Measurements from ENCODE around the gene TIMM29. TPM values are rescaled to one million over a fixed set of nuclear protein-coding genes. Genes with fewer than 3 reads are reported as not detected.

Gene TIMM29
- total RNA-seq, 2 experiments from 2014 or later, result 27.3 to 28.3 TPM

GRCh38 chr19:10960314-10961072, 31.9 kb downstream of the TIMM29 start, which contains the start of gene SMARCA4:
Gene SMARCA4, plus strand, starts transcription at chr19:10961030. Its CDS starts 23,122 bp downstream, at chr19:10984152.
- intact Hi-C loops (cut with micrococcal nuclease; ENCODE audit: unreplicated experiment), result no loop called here
- Histone ChIP-seq H4K20me1 (ENCODE audit: insufficient read depth, low read length) (no peaks in the 10 kb centered on the region), H3K79me2 (ENCODE audit: insufficient read depth, low read depth, low read length) (peaks cover 53% of the 10 kb centered on the region), H3K4me1 (ENCODE audit: insufficient read depth, low read length, poor library complexity, severe bottlenecking) (peaks cover 36% of the 10 kb centered on the region), H2AFZ (ENCODE audit: low read length) (no peak within 1 kb of the TSS; the same call in 1 of the 2 replicates), H3K9me3 (ENCODE audit: low read length) (no peaks in the 10 kb centered on the region), H3K4me2 (ENCODE audit: low read length) (peak within 1 kb of the TSS; percentile 86), H3K9me2 (ENCODE audit: insufficient read depth, low read length) (no peaks in the 10 kb centered on the region), H3K36me3 (ENCODE audit: insufficient read depth, low read length) (peaks cover 32% of the 10 kb centered on the region), H3K4me3 (ENCODE audit: low read depth, low read length, poor library complexity, severe bottlenecking) (peak within 1 kb of the TSS; percentile 87), H3K27ac (ENCODE audit: low read depth, low read length, poor library complexity, severe bottlenecking) (peak within 1 kb of the TSS; percentile 99)
- CTCF ChIA-PET (ENCODE audit: unreplicated experiment), result no interaction called here
- TF ChIP-seq EZH2phosphoT487 (IDR thresholded peaks at IDR 0.05; ENCODE audit: borderline replicate concordance, low read depth, low read length) (no peak), CTCF (conservative IDR thresholded peaks at IDR 0.05; ENCODE audit: low read length) (no peak)
- BruUV-seq (replicated peaks), result TSS peak; percentile 80
- POLR2A ChIA-PET, result interaction anchor here (0.6 to 1.5 kb wide), 4 partner anchors 9 to 87 kb away, joined by 3 to 5 read pairs (median 3); no protein-coding TSS in a partner anchor
- peak; percentile 99 for DNase-seq (ENCODE audit: low spot score)

DNA sequence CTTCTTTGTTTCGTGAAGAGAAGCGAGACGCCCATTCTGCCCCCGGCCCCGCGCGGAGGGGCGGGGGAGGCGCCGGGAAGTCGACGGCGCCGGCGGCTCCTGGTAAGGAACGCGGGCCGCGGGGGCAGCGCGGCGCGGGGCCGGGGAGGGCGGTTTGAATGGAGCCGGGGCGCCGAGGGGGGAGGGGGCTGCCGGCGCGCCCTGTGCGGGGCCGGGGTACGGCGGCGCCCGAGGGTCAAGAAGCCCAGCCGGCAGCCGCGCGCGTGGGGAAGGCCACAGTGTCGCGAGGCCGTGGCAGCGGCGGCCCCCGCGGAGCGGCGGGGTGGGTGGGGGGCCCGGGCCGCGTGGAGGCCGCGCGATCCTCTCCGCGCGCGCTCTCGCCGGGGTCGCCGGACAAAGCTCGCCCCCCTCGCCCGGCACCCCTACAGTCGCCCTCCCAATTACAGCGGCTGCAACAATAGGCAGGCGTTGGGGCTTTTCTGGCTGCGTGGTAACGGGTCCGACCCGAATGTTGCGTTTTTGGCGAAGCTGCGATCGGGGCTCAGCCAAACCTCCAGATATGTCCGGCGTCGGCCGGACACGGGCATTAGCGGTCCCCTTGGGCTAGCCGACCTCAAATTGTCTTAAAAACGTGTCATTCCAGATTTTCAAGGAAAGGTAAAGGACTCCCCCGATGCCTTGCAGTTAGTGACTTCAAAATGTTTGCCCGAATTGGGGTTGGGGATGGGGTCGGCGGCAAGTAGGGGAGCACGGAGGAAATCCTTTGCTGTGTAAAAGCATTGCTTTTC, 32.7 kb downstream of the TIMM29 start:
- Histone ChIP-seq H3K27ac (ENCODE audit: low read depth, low read length, poor library complexity, severe bottlenecking) (peak overlapping the region; percentile 99), H3K9me3 (ENCODE audit: low read length) (no peaks in the 10 kb centered on the region), H3K4me3 (ENCODE audit: low read depth, low read length, poor library complexity, severe bottlenecking) (peak overlapping the region; percentile 87), H3K4me1 (ENCODE audit: insufficient read depth, low read length, poor library complexity, severe bottlenecking) (peaks cover 43% of the 10 kb centered on the region), H3K9me2 (ENCODE audit: insufficient read depth, low read length) (no peaks in the 10 kb centered on the region), H3K4me2 (ENCODE audit: low read length) (peak overlapping the region; percentile 76), H4K20me1 (ENCODE audit: insufficient read depth, low read length) (no peaks in the 10 kb centered on the region), H3K79me2 (ENCODE audit: insufficient read depth, low read depth, low read length) (peaks cover 60% of the 10 kb centered on the region), H3K36me3 (ENCODE audit: insufficient read depth, low read length) (peaks cover 40% of the 10 kb centered on the region), H2AFZ (ENCODE audit: low read length) (no peak overlapping the region)
- DNase-seq (ENCODE audit: low spot score), result peak; percentile 57
- CTCF ChIA-PET (ENCODE audit: unreplicated experiment), result interaction anchor here (0.5 kb wide), 1 partner anchor 20 kb away, joined by 4 read pairs; no protein-coding TSS in a partner anchor
- POLR2A ChIA-PET, result interaction anchor here (1.0 to 1.3 kb wide), 3 partner anchors 9 to 28 kb away, joined by 3 to 5 read pairs (median 3); no protein-coding TSS in a partner anchor
- intact Hi-C loops (cut with micrococcal nuclease; ENCODE audit: unreplicated experiment), result no loop called here
- TF ChIP-seq CTCF (conservative IDR thresholded peaks at IDR 0.05; ENCODE audit: low read length), result no peak
- TF ChIP-seq EZH2phosphoT487 (IDR thresholded peaks at IDR 0.05; ENCODE audit: borderline replicate concordance, low read depth, low read length), result no peak
- BruUV-seq (replicated peaks), result no TSS peak
